ENCODE data around the gene VCPKMT.

VCPKMT gene

DNA sequence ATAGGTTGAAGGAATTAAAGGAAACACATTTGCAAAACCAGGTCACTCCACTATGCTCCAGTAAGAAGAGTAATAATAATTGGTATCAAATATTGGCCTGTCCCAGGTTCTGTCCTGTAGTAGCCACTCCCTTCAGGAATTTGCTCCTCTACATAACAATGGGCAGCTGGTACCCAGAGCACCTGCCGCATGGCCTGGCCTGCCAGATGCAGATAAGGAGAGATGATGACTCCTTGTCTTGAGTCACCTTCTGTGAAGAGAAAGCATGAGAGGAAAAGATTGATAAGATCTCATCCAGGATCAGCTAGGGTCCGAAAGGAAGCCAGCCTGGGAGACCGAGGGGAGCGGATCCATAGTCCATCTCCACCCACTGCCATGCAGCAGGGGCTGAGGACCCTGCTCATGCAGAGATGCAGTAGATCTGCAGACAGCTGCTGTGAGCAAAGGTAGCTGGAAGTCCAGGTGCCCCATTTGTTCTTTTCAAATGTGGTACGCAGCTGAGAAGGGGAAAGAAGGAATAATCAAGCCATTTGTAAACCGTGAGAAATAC lies 24.3 kb downstream of the VCPKMT start:
- Histone ChIP-seq H3K27me3 (ENCODE audit: low read depth, low read length) (no peaks in the 10 kb centered on the region), H3K4me1 (ENCODE audit: control insufficient read depth in 1 of 2, insufficient read depth in 2 of 2, low read length in 2 of 2) (no peaks in the 10 kb centered on the region), H3K36me3 (ENCODE audit: control insufficient read depth in 1 of 2, insufficient read depth in 2 of 2, low read length in 2 of 2) (peaks cover 0 to 10% of the 10 kb centered on the region in 2 donors), H3K9me3 (ENCODE audit: control insufficient read depth in 1 of 2, low read length in 2 of 2) (no peaks in the 10 kb centered on the region), H3K4me3 (ENCODE audit: low read depth in 1 of 2, low read length in 2 of 2) (no peak overlapping the region), H3K27ac (ENCODE audit: low read length) (no peak overlapping the region)

DNA sequence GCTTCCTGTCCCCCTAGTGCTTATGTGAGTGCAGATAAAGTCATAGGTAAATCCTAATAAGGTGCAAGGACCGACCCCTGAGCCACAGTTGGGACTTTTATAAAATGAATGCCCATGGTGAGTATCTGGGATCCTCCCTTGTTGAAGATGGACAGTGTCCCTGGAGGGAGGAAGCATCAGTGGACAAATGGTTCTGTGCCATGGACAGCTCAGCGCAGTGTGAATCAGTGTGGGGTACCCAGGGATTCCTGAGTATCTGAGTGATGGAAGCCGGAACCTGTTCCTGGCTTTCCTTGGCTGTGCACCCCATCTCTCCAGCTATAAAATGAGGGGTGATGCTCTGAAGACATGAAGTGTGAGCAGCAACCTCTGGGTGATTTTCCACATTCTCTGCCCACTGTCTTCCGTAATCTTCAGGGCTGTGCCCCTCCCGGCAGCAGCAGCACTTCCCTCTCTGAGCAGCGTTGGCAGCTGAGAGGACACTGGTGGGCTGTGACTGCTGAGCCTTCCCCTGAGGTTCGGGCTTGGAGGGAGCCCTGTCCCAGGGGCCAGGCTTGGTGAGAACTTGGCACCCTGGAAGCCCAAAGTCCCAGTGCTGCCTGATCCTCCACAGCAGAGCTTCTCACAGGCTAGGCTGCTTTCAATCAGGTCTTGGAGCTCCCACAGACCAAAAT lies 25.0 kb downstream of the VCPKMT start:
- no peaks in the 10 kb centered on the region for H3K9me3 ChIP-seq (ENCODE audit: control insufficient read depth in 1 of 2, low read length in 2 of 2)
- H3K4me3 ChIP-seq (ENCODE audit: low read depth in 1 of 2, low read length in 2 of 2): no peak overlapping the region
- no peaks in the 10 kb centered on the region for H3K27me3 ChIP-seq (ENCODE audit: low read depth, low read length)
- no peak overlapping the region for H3K27ac ChIP-seq (ENCODE audit: low read length)
- H3K36me3 ChIP-seq (ENCODE audit: control insufficient read depth in 1 of 2, insufficient read depth in 2 of 2, low read length in 2 of 2): peaks cover 0 to 10% of the 10 kb centered on the region in 2 donors
- no peaks in the 10 kb centered on the region for H3K4me1 ChIP-seq (ENCODE audit: control insufficient read depth in 1 of 2, insufficient read depth in 2 of 2, low read length in 2 of 2)

DNA sequence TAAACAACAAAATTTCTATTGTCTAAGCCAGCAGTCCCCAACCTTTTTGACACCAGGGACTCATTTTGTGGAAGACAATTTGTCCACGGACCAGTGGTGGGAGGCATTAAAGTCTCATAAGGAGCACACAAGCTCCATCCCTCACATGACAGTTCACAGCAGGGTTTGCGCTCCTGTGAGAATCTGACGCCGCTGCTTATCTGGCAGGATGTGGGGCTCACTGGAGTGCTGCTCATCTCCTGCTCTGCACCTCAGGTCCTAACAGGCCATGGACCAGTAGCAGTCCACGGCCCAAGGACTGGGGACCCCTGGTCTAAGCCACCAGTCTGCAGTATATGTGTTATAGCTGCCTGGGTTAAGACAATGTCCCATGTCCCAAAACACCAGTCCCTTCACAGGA lies 27.2 kb downstream of the VCPKMT start:
- Histone ChIP-seq H3K36me3 (ENCODE audit: control insufficient read depth in 1 of 2, insufficient read depth in 2 of 2, low read length in 2 of 2) (peaks cover 0 to 10% of the 10 kb centered on the region in 2 donors), H3K27ac (ENCODE audit: low read length) (no peak overlapping the region), H3K4me3 (ENCODE audit: low read depth in 1 of 2, low read length in 2 of 2) (no peak overlapping the region), H3K27me3 (ENCODE audit: low read depth, low read length) (no peaks in the 10 kb centered on the region), H3K9me3 (ENCODE audit: control insufficient read depth in 1 of 2, low read length in 2 of 2) (no peaks in the 10 kb centered on the region), H3K4me1 (ENCODE audit: control insufficient read depth in 1 of 2, insufficient read depth in 2 of 2, low read length in 2 of 2) (no peaks in the 10 kb centered on the region)

DNA sequence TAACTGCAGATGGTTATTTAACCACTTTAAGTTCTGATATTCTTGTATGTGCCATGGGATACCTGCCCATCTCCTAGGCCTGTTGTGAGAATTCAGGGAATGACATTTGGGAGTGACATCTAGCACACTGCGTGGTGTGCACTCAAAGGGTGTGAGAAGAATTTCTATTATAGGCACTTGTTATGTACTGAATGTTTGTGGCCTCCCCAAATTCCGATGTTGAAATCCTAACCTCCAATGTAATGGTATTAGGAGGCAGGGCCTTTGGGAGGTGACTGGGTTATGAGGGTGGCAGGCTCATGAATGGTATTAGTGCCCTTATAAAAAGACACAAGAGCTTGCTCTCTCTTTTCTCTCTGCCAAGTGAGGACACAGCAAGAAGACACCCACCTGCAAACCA lies 27.6 kb downstream of the VCPKMT start:
- no peaks in the 10 kb centered on the region for H3K9me3 ChIP-seq (ENCODE audit: control insufficient read depth in 1 of 2, low read length in 2 of 2)
- H3K27ac ChIP-seq (ENCODE audit: low read length): no peak overlapping the region
- H3K36me3 ChIP-seq (ENCODE audit: control insufficient read depth in 1 of 2, insufficient read depth in 2 of 2, low read length in 2 of 2): peaks cover 0 to 10% of the 10 kb centered on the region in 2 donors
- H3K4me1 ChIP-seq (ENCODE audit: control insufficient read depth in 1 of 2, insufficient read depth in 2 of 2, low read length in 2 of 2): no peaks in the 10 kb centered on the region
- H3K27me3 ChIP-seq (ENCODE audit: low read depth, low read length): no peaks in the 10 kb centered on the region
- H3K4me3 ChIP-seq (ENCODE audit: low read depth in 1 of 2, low read length in 2 of 2): no peak overlapping the region

DNA sequence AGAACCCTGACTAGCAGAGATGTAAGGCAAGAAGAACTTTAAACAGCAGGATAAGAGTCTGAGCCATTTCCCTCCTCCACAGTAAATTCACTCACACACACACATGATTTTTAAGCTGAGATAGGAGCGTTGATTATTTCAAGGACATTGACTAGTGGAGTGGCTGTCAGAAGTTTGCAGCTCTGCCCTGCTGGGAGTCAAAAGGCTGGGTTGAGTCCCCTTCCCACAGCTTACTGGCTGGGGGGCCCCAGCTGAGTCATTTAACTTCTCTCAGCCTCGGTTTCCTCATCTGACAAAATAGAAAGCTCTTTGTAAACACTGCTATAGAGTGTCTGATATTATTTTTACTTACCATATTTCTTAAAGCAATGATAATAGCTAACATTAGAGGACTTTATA lies 28.3 kb downstream of the VCPKMT start:
- no peak overlapping the region for H3K27ac ChIP-seq (ENCODE audit: low read length)
- H3K4me3 ChIP-seq (ENCODE audit: low read depth in 1 of 2, low read length in 2 of 2): no peak overlapping the region
- H3K27me3 ChIP-seq (ENCODE audit: low read depth, low read length): no peaks in the 10 kb centered on the region
- no peaks in the 10 kb centered on the region for H3K9me3 ChIP-seq (ENCODE audit: control insufficient read depth in 1 of 2, low read length in 2 of 2)
- no peaks in the 10 kb centered on the region for H3K4me1 ChIP-seq (ENCODE audit: control insufficient read depth in 1 of 2, insufficient read depth in 2 of 2, low read length in 2 of 2)
- H3K36me3 ChIP-seq (ENCODE audit: control insufficient read depth in 1 of 2, insufficient read depth in 2 of 2, low read length in 2 of 2): peaks cover 0 to 10% of the 10 kb centered on the region in 2 donors

DNA sequence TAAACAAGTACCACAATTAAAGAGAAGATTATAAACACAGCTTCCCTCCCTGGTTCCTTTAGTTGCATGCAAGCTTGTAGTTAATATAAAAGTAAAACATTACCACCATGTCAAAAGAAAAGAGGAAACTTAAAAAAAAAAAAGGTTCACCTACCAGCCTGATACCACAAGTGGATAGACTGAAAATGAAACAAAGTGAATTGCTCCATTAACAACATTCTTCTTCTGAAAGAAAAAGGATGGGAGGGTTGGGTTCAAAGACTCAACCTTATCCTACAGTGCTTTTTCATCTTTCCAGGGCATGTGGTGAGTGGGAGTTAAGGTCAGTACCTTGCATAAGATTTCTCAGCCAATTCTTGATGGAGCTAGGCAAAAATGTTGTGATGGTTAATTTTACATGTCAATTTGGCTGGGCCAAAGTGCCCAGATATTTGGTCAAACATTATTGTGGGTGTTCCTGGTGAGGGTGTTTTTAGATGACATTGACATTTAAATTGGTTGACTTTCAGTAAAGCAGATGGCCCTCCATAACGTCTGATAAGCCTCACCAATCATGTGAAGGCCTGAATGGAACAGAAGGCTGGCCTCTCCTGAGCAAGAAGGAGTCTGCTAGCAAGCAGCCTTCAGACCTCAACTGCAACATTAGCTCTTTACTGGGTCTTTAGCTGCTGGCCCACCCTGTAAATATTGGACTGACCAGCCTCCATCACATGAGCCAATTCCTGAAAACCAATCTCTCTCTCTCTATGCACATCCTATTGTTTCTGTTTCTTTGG lies 28.8 kb downstream of the VCPKMT start:
- no peaks in the 10 kb centered on the region for H3K27me3 ChIP-seq (ENCODE audit: low read depth, low read length)
- no peaks in the 10 kb centered on the region for H3K9me3 ChIP-seq (ENCODE audit: control insufficient read depth in 1 of 2, low read length in 2 of 2)
- no peak overlapping the region for H3K27ac ChIP-seq (ENCODE audit: low read length)
- H3K36me3 ChIP-seq (ENCODE audit: control insufficient read depth in 1 of 2, insufficient read depth in 2 of 2, low read length in 2 of 2): peaks cover 0 to 10% of the 10 kb centered on the region in 2 donors
- H3K4me3 ChIP-seq (ENCODE audit: low read depth in 1 of 2, low read length in 2 of 2): no peak overlapping the region
- H3K4me1 ChIP-seq (ENCODE audit: control insufficient read depth in 1 of 2, insufficient read depth in 2 of 2, low read length in 2 of 2): no peaks in the 10 kb centered on the region

DNA sequence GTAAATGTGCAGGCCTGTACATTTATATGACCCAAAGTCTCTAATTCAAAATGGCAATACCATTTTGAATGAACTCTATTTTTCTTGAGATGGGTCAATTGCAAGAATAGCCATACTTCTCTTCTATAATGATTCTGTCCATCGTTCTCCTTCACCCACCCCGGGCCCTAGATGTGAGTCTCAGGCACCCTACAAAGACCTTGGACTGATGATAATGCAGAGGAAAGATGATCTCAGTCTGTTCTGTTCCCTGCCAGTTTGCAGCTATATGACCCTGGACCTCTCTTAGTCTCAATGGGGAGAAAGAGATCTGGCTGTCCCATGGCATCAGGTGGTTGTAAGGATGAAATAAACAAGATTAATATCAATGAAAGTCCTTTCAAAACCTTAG lies 30.1 kb downstream of the VCPKMT start:
- Histone ChIP-seq H3K27me3 (ENCODE audit: low read depth, low read length) (no peaks in the 10 kb centered on the region), H3K4me1 (ENCODE audit: control insufficient read depth in 1 of 2, insufficient read depth in 2 of 2, low read length in 2 of 2) (no peaks in the 10 kb centered on the region), H3K9me3 (ENCODE audit: control insufficient read depth in 1 of 2, low read length in 2 of 2) (no peaks in the 10 kb centered on the region), H3K36me3 (ENCODE audit: control insufficient read depth in 1 of 2, insufficient read depth in 2 of 2, low read length in 2 of 2) (peaks cover 0 to 5% of the 10 kb centered on the region in 2 donors), H3K4me3 (ENCODE audit: low read depth in 1 of 2, low read length in 2 of 2) (no peak overlapping the region), H3K27ac (ENCODE audit: low read length) (no peak overlapping the region)

DNA sequence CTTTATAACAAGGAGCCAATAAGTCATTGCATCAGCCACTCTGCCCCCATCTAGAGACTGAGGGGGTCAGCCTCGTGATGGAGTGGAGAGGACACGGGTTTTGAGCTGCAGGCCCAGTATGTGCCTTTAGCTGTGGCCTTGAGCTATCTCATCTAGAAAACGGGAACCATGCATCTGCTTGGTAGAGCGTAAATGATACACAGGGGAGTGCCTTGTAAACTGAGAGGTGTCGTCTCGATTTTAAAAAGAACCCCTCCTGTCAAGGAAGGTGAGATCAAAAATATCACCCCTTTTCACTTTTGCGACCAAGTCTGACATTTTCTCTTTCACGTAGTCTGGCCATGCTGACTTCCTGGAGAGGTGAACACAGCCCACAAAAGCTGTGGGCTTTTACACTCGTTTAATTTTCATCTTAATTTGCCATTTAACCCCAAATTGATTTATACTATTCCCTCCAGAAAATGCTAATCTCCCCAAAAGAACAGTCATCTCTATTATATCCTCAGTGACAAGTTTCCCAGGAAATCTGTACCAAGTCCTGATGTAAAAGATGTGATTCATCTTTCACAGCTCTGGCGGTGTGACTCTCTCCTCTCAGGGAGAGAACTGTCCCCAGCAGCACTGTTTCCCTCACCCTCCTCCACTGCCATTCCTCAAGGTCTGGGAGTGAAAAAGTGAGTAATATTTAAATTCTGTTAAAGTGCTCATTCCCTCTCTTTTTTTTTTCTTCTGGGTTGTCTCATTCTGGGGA lies 30.6 kb downstream of the VCPKMT start:
- H3K4me1 ChIP-seq (ENCODE audit: control insufficient read depth in 1 of 2, insufficient read depth in 2 of 2, low read length in 2 of 2): no peaks in the 10 kb centered on the region
- peaks cover 0 to 5% of the 10 kb centered on the region in 2 donors for H3K36me3 ChIP-seq (ENCODE audit: control insufficient read depth in 1 of 2, insufficient read depth in 2 of 2, low read length in 2 of 2)
- no peak overlapping the region for H3K4me3 ChIP-seq (ENCODE audit: low read depth in 1 of 2, low read length in 2 of 2)
- no peaks in the 10 kb centered on the region for H3K9me3 ChIP-seq (ENCODE audit: control insufficient read depth in 1 of 2, low read length in 2 of 2)
- no peak overlapping the region for H3K27ac ChIP-seq (ENCODE audit: low read length)
- H3K27me3 ChIP-seq (ENCODE audit: low read depth, low read length): no peaks in the 10 kb centered on the region

DNA sequence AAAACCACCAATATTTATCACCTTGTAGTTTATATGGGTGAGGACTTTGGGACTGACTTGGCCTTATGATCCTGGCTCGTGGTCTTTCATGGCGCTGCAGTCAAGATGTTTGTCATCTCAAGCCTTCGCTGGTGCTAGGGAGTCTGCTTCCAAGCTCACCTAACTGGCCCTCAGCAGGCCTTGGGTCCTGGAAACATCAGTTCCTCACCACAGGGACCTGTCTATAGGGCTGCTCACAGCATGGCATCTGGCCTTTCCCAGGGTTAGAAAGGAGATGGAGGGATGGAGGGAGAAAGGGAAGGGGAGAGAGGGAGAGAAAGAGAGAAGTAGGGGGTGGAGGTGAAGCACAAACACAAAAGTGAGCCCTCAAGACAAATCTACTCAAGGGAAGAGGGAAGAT lies 31.7 kb downstream of the VCPKMT start:
- peaks cover 0 to 5% of the 10 kb centered on the region in 2 donors for H3K36me3 ChIP-seq (ENCODE audit: control insufficient read depth in 1 of 2, insufficient read depth in 2 of 2, low read length in 2 of 2)
- H3K4me1 ChIP-seq (ENCODE audit: control insufficient read depth in 1 of 2, insufficient read depth in 2 of 2, low read length in 2 of 2): no peaks in the 10 kb centered on the region
- H3K4me3 ChIP-seq (ENCODE audit: low read depth in 1 of 2, low read length in 2 of 2): no peak overlapping the region
- no peaks in the 10 kb centered on the region for H3K27me3 ChIP-seq (ENCODE audit: low read depth, low read length)
- no peaks in the 10 kb centered on the region for H3K9me3 ChIP-seq (ENCODE audit: control insufficient read depth in 1 of 2, low read length in 2 of 2)
- no peak overlapping the region for H3K27ac ChIP-seq (ENCODE audit: low read length)

DNA sequence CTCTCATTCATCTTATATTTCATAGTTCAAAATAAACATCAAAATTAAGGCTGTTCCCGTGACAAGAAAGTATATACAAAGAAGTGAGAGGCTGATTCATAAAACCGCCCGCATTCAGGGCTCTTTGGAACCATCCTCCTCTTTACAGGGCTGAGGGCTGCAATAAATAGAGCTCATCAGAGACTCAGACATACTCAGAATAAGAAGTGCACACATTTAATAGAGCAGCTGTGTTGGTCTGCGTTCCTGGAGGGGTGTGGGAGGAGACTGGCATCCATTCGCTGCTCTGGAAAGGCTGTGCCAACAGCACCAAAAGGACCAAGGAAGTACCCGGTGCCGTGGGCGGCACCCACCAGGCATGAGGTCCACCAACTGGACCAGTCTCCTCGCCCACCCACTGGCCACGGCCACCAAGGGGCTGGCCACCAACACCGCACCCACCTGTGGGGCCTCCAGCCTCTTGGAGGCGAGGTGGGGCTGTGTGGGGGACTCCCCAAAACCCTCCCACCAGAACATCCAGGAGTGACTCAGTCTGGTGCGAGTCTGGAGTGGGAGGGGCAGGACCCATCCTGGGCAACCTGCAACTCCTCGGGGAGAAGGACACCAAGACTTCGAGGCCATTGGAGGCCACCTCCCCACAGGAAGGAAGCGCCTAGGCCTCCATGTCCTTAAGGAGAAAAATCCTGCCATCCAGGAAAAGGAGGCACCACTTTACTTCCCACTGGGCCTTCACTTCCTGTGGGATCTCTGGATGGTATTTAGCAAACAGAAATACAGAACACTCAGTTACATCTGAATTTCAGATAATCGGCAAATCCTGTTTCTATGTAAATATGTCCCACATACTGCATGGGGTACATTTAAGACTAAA lies 32.7 kb downstream of the VCPKMT start:
- Histone ChIP-seq H3K9me3 (ENCODE audit: control insufficient read depth in 1 of 2, low read length in 2 of 2) (no peaks in the 10 kb centered on the region), H3K27ac (ENCODE audit: low read length) (peak overlapping the region; percentile 12)

More for the DNA sequence above, 32.7 kb downstream of the VCPKMT start:
- Histone ChIP-seq H3K4me3 (ENCODE audit: low read depth in 1 of 2, low read length in 2 of 2) (no peak overlapping the region), H3K36me3 (ENCODE audit: control insufficient read depth in 1 of 2, insufficient read depth in 2 of 2, low read length in 2 of 2) (no peaks in the 10 kb centered on the region), H3K4me1 (ENCODE audit: control insufficient read depth in 1 of 2, insufficient read depth in 2 of 2, low read length in 2 of 2) (no peaks in the 10 kb centered on the region), H3K27me3 (ENCODE audit: low read depth, low read length) (no peaks in the 10 kb centered on the region)
